ENCODE results near the gene ZNF787. TPM values are rescaled to one million over a fixed set of nuclear protein-coding genes. Genes with fewer than 3 reads are reported as not detected.

The ZNF787 gene
- total RNA-seq, 1 donor from 2014 or later, result 32.6 TPM

- DNase-seq (ENCODE audit: low read depth) (no peak), FAIRE-seq (no peak)
- no peak overlapping the region for H3K4me3 ChIP-seq (ENCODE audit: low read depth, low read length)
- no peak for TF ChIP-seq CTCF (IDR thresholded peaks at IDR 0.05; ENCODE audit: insufficient read depth, low read length, severe bottlenecking)
- no peaks in the 10 kb centered on the region for H3K27me3 ChIP-seq (ENCODE audit: control insufficient read depth, insufficient read depth, low read length)
- peaks cover 12% of the 10 kb centered on the region for H3K36me3 ChIP-seq (ENCODE audit: control insufficient read depth, insufficient read depth, low read length)
Observed at GRCh38 chr19:56148096-56148495, 27.0 kb upstream of the ZNF787 start.

GRCh38 chr19:56147307-56147706 is 26.2 kb upstream of the ZNF787 start:
- no peak overlapping the region for H3K4me3 ChIP-seq (ENCODE audit: low read depth, low read length)
- H3K36me3 ChIP-seq (ENCODE audit: control insufficient read depth, insufficient read depth, low read length), result peaks cover 12% of the 10 kb centered on the region
- DNase-seq (ENCODE audit: low read depth), result no peak
- no peak for FAIRE-seq
- no peak for TF ChIP-seq CTCF (IDR thresholded peaks at IDR 0.05; ENCODE audit: insufficient read depth, low read length, severe bottlenecking)
- H3K27me3 ChIP-seq (ENCODE audit: control insufficient read depth, insufficient read depth, low read length), result no peaks in the 10 kb centered on the region

- Histone ChIP-seq H3K27me3 (ENCODE audit: control insufficient read depth, insufficient read depth, low read length) (no peaks in the 10 kb centered on the region), H3K36me3 (ENCODE audit: control insufficient read depth, insufficient read depth, low read length) (peaks cover 12% of the 10 kb centered on the region), H3K4me3 (ENCODE audit: low read depth, low read length) (no peak overlapping the region)
- FAIRE-seq, result no peak
- DNase-seq (ENCODE audit: low read depth), result no peak
- no peak for TF ChIP-seq CTCF (IDR thresholded peaks at IDR 0.05; ENCODE audit: insufficient read depth, low read length, severe bottlenecking)
Observed at GRCh38 chr19:56146904-56147303, 25.8 kb upstream of the ZNF787 start.

GRCh38 chr19:56145698-56146097 is 24.6 kb upstream of the ZNF787 start:
- Histone ChIP-seq H3K36me3 (ENCODE audit: control insufficient read depth, insufficient read depth, low read length) (peaks cover 12% of the 10 kb centered on the region), H3K27me3 (ENCODE audit: control insufficient read depth, insufficient read depth, low read length) (no peaks in the 10 kb centered on the region), H3K4me3 (ENCODE audit: low read depth, low read length) (no peak overlapping the region)
- FAIRE-seq, result no peak
- no peak for DNase-seq (ENCODE audit: low read depth)
- no peak for TF ChIP-seq CTCF (IDR thresholded peaks at IDR 0.05; ENCODE audit: insufficient read depth, low read length, severe bottlenecking)

- Histone ChIP-seq H3K36me3 (ENCODE audit: control insufficient read depth, insufficient read depth, low read length) (peaks cover 12% of the 10 kb centered on the region), H3K4me3 (ENCODE audit: low read depth, low read length) (no peak overlapping the region), H3K27me3 (ENCODE audit: control insufficient read depth, insufficient read depth, low read length) (no peaks in the 10 kb centered on the region)
- no peak for DNase-seq (ENCODE audit: low read depth)
- no peak for TF ChIP-seq CTCF (IDR thresholded peaks at IDR 0.05; ENCODE audit: insufficient read depth, low read length, severe bottlenecking)
- FAIRE-seq, result no peak
Observed at GRCh38 chr19:56144831-56145230, 23.7 kb upstream of the ZNF787 start.

GRCh38 chr19:56144376-56144775 is 23.3 kb upstream of the ZNF787 start:
- no peak for TF ChIP-seq CTCF (IDR thresholded peaks at IDR 0.05; ENCODE audit: insufficient read depth, low read length, severe bottlenecking)
- no peak for DNase-seq (ENCODE audit: low read depth)

More at GRCh38 chr19:56144376-56144775, 23.3 kb upstream of the ZNF787 start:
- peaks cover 12% of the 10 kb centered on the region for H3K36me3 ChIP-seq (ENCODE audit: control insufficient read depth, insufficient read depth, low read length)
- H3K27me3 ChIP-seq (ENCODE audit: control insufficient read depth, insufficient read depth, low read length), result no peaks in the 10 kb centered on the region
- FAIRE-seq, result no peak
- no peak overlapping the region for H3K4me3 ChIP-seq (ENCODE audit: low read depth, low read length)
